HepG2 (cell line): ENCODE data around the gene ANKRD11. TPM values are rescaled to one million over a fixed set of nuclear protein-coding genes. Genes with fewer than 3 reads are reported as not detected.

Experiments
- ATF7 ChIP-seq, 2 experiments: fragments of 450-650 bp in 1 of 2; sonication (generic) in 1 of 2; formaldehyde crosslinking in 1 of 2; IDR thresholded peaks; 2 replicates each; pipeline versions ENCODE4 v1.4.0 to v1.6.1; 2016 to 2020; ENCODE audit warnings: antibody characterized with exemption in 1 of 2, mild to moderate bottlenecking in 1 of 2, missing genetic modification reagents in 1 of 2
- CC2D1A ChIP-seq: sonication (generic); formaldehyde crosslinking; IDR thresholded peaks from 2 replicates; pipeline ENCODE4 v1.8.1; 2023; ENCODE audit warnings: mild to moderate bottlenecking, missing genetic modification reagents
- FOXC1 ChIP-seq: sonication (generic); formaldehyde crosslinking; IDR thresholded peaks from 2 replicates; pipeline ENCODE4 v1.8.0; 2022; ENCODE audit warnings: mild to moderate bottlenecking, missing genetic modification reagents, borderline replicate concordance
- HDAC6 ChIP-seq: fragments of 200-600 bp; sonication (generic); IDR thresholded peaks from 2 replicates; pipeline ENCODE4 v1.7.0; 2017; ENCODE audit warnings: mild to moderate bottlenecking, antibody characterized with exemption, low read length, low read depth
- HNRNPL ChIP-seq: fragments of 200-400 bp; formaldehyde crosslinking; IDR thresholded peaks from 2 replicates; pipeline ENCODE4 v1.6.1; 2017; ENCODE audit warnings: mild to moderate bottlenecking, low read depth, low read length
- JDP2 ChIP-seq: sonication (generic); formaldehyde crosslinking; IDR thresholded peaks from 2 replicates; pipeline ENCODE4 v1.8.1; 2022; ENCODE audit warnings: missing genetic modification reagents, borderline replicate concordance
- PHF20 ChIP-seq: sonication (generic); formaldehyde crosslinking; IDR thresholded peaks from 2 replicates; pipeline ENCODE4 v1.5.0; 2020; ENCODE audit warnings: mild to moderate bottlenecking, missing genetic modification reagents
- PTBP1 ChIP-seq: fragments of 200-400 bp; formaldehyde crosslinking; IDR thresholded peaks from 2 replicates; pipeline ENCODE4 v1.6.1; 2018; ENCODE audit warnings: low read length, low read depth; ENCODE audit not compliant: poor library complexity, severe bottlenecking
- RBM22 ChIP-seq: fragments of 200-400 bp; formaldehyde crosslinking; optimal IDR thresholded peaks from 2 replicates; pipeline ENCODE3; 2017; ENCODE audit warnings: mild to moderate bottlenecking, low read length, moderate library complexity
- YEATS2 ChIP-seq: sonication (generic); formaldehyde crosslinking; IDR thresholded peaks from 2 replicates; pipeline ENCODE4 v1.4.0; 2020; ENCODE audit warnings: missing genetic modification reagents, borderline replicate concordance
- ZNF225 ChIP-seq: sonication (generic); formaldehyde crosslinking; IDR thresholded peaks from 2 replicates; pipeline ENCODE4 v1.4.0; 2020; ENCODE audit warnings: mild to moderate bottlenecking, missing genetic modification reagents
- ZNF547 ChIP-seq: sonication (generic); formaldehyde crosslinking; IDR thresholded peaks from 2 replicates; pipeline ENCODE4 v1.5.1; 2020; ENCODE audit warnings: mild to moderate bottlenecking, missing genetic modification reagents
- ZSCAN25 ChIP-seq: sonication (generic); formaldehyde crosslinking; IDR thresholded peaks from 2 replicates; pipeline ENCODE4 v1.8.0; 2022; ENCODE audit warnings: mild to moderate bottlenecking, missing genetic modification reagents
- polyA plus RNA-seq, 8 experiments: library from polyadenylated mRNA; depleted of rRNA in 3 of 8; stranded (reverse) in 7 of 8; unstranded in 1 of 8; fragments of >200 nt; fragmentation: Illumina TruSeq in 4 of 8; extraction: Trizol in 4 of 8; gene quantifications; 2 replicates each; pipeline versions ENCODE4 v1.2.1 to v1.2.3, GENCODE V29; 2011 to 2016; ENCODE audit warnings: low read depth in 4 of 8, missing spikeins in 1 of 8, mixed read lengths in 1 of 8; ENCODE audit not compliant: insufficient read depth in 1 of 8
- total RNA-seq, 5 experiments: library from RNA; depleted of rRNA; stranded (reverse); fragments of >200 nt; fragmentation: Illumina TruSeq; extraction: Trizol; gene quantifications; 2 replicates each; pipeline ENCODE4 v1.2.3, GENCODE V29; 2016; ENCODE audit warnings: low read depth in 1 of 5
- TF ChIP-seq, protein P1 (sequence below): sonication (generic); formaldehyde crosslinking; IDR thresholded peaks from 2 replicates; pipeline ENCODE4 v1.5.1; 2020; ENCODE audit warnings: missing genetic modification reagents, mild to moderate bottlenecking, borderline replicate concordance
- TF ChIP-seq, protein P2 (sequence below): sonication (generic); IDR thresholded peaks from 2 replicates; pipeline ENCODE4 v1.6.1; 2016; ENCODE audit warnings: low read depth, borderline replicate concordance
- TF ChIP-seq, protein P3 (sequence below): sonication (generic); formaldehyde crosslinking; IDR thresholded peaks from 2 replicates; pipeline ENCODE4 v1.5.0; 2020; ENCODE audit warnings: mild to moderate bottlenecking, missing genetic modification reagents, moderate library complexity

The ANKRD11 gene
- total and polyA plus RNA-seq, 2 of the 13 experiments (the other 11 are each of a cell fraction or from before 2014, with no cell fraction given), result 21.4 to 38.4 TPM

DNA sequence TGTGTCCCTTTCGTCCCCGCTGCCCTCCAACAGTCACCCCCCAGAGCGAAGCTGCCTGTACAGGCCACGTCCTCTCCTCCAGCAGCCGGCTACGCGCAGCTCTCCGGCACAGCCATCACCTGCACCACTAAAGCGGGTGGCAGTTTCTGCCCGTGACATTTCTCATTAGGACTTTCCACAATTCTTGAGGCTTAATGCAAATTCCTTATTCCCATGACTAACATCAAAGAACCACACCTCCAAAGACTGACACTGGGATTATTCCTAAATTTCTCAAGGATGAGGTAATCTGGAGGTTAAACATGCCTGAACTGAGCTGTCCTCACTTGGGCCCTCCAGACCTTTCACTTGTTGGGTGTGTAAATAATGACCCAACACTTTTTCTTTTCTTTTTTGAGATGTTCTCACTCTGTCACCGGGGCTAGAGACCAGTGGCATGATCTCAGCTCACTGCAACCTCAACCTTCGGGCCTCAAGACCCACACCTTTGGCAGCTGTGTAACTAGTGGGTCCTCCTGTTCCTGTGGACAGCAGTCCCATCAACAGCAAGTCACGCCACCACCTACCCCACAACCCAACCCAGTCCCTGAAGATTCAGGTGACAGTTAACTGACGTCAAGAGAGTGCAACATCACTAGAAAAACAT, 11.7 kb downstream of the ANKRD11 start (continued):
- TF ChIP-seq PTBP1 (no peak), PHF20 (CRISPR knock-in tag) (no peak), JDP2 (CRISPR knock-in tag) (no peak), ZNF225 (CRISPR knock-in tag) (no peak), FOXC1 (0 out of 2 replicates have a peak, but pooled peaks have one; percentile 46), CC2D1A (CRISPR knock-in tag) (no peak), YEATS2 (CRISPR knock-in tag) (peak; percentile 18; the same call in 1 of the 2 replicates), RBM22 (peak; percentile 29), ZSCAN25 (0 out of 2 replicates have a peak, but pooled peaks have one; percentile 36), ATF7 (IDR thresholded peaks at IDR 0.05) (peak; percentile 60), ATF7 (CRISPR knock-in tag; IDR thresholded peaks at IDR 0.05) (no peak; the same call in 1 of the 2 replicates), ZNF547 (CRISPR knock-in tag) (0 out of 2 replicates have a peak, but pooled peaks have one; percentile 50), HDAC6 (no peak), HNRNPL (no peak)
- TF ChIP-seq, protein P1, sequence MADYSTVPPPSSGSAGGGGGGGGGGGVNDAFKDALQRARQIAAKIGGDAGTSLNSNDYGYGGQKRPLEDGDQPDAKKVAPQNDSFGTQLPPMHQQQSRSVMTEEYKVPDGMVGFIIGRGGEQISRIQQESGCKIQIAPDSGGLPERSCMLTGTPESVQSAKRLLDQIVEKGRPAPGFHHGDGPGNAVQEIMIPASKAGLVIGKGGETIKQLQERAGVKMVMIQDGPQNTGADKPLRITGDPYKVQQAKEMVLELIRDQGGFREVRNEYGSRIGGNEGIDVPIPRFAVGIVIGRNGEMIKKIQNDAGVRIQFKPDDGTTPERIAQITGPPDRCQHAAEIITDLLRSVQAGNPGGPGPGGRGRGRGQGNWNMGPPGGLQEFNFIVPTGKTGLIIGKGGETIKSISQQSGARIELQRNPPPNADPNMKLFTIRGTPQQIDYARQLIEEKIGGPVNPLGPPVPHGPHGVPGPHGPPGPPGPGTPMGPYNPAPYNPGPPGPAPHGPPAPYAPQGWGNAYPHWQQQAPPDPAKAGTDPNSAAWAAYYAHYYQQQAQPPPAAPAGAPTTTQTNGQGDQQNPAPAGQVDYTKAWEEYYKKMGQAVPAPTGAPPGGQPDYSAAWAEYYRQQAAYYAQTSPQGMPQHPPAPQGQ (CRISPR knock-in tag), result no peak
- TF ChIP-seq, protein P2, sequence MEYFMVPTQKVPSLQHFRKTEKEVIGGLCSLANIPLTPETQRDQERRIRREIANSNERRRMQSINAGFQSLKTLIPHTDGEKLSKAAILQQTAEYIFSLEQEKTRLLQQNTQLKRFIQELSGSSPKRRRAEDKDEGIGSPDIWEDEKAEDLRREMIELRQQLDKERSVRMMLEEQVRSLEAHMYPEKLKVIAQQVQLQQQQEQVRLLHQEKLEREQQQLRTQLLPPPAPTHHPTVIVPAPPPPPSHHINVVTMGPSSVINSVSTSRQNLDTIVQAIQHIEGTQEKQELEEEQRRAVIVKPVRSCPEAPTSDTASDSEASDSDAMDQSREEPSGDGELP, result no peak
- TF ChIP-seq, protein P3, sequence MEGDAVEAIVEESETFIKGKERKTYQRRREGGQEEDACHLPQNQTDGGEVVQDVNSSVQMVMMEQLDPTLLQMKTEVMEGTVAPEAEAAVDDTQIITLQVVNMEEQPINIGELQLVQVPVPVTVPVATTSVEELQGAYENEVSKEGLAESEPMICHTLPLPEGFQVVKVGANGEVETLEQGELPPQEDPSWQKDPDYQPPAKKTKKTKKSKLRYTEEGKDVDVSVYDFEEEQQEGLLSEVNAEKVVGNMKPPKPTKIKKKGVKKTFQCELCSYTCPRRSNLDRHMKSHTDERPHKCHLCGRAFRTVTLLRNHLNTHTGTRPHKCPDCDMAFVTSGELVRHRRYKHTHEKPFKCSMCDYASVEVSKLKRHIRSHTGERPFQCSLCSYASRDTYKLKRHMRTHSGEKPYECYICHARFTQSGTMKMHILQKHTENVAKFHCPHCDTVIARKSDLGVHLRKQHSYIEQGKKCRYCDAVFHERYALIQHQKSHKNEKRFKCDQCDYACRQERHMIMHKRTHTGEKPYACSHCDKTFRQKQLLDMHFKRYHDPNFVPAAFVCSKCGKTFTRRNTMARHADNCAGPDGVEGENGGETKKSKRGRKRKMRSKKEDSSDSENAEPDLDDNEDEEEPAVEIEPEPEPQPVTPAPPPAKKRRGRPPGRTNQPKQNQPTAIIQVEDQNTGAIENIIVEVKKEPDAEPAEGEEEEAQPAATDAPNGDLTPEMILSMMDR (CRISPR knock-in tag), result no peak
